ENCODE data around the gene PLCB1. TPM values are rescaled to one million over a fixed set of nuclear protein-coding genes. Genes with fewer than 3 reads are reported as not detected.
A peak's percentile ranks its signal among the peaks of the same experiment; 100 is the strongest.
"Not testable (repeated sequence)": the region's sequence is repeated elsewhere in the genome, so short reads cannot be mapped to it uniquely, and the experiment has no call there.

The PLCB1 gene
- total and polyA plus RNA-seq, 2 donors (not counting 3 experiments of a cell fraction or from before 2014, with no cell fraction given): 10.2 to 53.4 TPM

DNA sequence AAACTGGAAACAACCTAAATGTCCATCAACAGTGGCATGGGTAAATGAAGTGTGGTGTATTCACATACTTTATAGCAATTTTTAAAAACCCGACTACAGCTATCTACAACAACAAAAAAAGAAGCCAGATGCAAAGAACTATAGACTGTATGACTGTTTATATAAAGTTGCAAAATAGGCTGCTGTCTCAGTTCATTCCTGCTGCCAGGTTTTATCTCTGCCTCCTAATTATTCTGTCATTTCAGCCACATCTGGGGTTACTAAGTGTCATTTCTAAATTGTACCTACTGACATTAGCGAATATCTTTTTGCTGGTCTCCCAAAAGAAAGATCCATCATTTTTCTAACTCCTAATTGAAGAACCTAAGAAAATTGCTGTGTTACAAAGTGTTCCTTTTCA lies 719.9 kb downstream of the PLCB1 start:
- H3K9ac ChIP-seq (replicated peaks; ENCODE audit: extremely low read depth, insufficient read depth, low read length); BruUV-seq (replicated peaks); H3K27ac ChIP-seq (ENCODE audit: insufficient read depth, low read depth, low read length); H2AFZ ChIP-seq (ENCODE audit: low read depth, low read length); H3K9me3 ChIP-seq (replicated peaks; ENCODE audit: control insufficient read depth, insufficient read depth, low read length); H4K20me1 ChIP-seq (replicated peaks; ENCODE audit: control insufficient read depth, extremely low read depth, insufficient read depth, low read length); H3K9me1 ChIP-seq (replicated peaks; ENCODE audit: control insufficient read depth, extremely low read depth, insufficient read depth, low read length); H3K79me2 ChIP-seq (ENCODE audit: control insufficient read depth, insufficient read depth, low read length); dilution Hi-C loops (cut with MboI; ENCODE audit: extremely low pct_ligation_motif_present, low sequenced_read_pairs); POLR2A ChIA-PET; H3K4me2 ChIP-seq (ENCODE audit: insufficient read depth, low read length); FAIRE-seq; H3K4me3 ChIP-seq (replicated peaks in 1 of 3; ENCODE audit: insufficient read depth in 1 of 3, low read depth in 1 of 3, low read length in 3 of 3); H3K27me3 ChIP-seq (ENCODE audit: control insufficient read depth in 2 of 2, insufficient read depth in 2 of 2, low read length in 2 of 2); DNase-seq (ENCODE audit: low read depth, low spot score); H3K36me3 ChIP-seq (ENCODE audit: control insufficient read depth in 2 of 2, extremely low read depth in 1 of 2, insufficient read depth in 2 of 2, low read length in 2 of 2): not testable (repeated sequence)
- CTCF ChIA-PET: interaction anchor here (0.7 kb wide), 1 partner anchor 75 kb away, joined by 3 read pairs; no protein-coding TSS in a partner anchor
- intact Hi-C loops (cut with micrococcal nuclease): loop anchor here (5.0 to 10.0 kb wide), 2 partner anchors 215 to 323 kb away; partner anchors contain the start of gene PLCB4
- H3K4me1 ChIP-seq (ENCODE audit: control insufficient read depth, extremely low read depth, insufficient read depth, low read length): peaks cover 13% of the 10 kb centered on the region

DNA sequence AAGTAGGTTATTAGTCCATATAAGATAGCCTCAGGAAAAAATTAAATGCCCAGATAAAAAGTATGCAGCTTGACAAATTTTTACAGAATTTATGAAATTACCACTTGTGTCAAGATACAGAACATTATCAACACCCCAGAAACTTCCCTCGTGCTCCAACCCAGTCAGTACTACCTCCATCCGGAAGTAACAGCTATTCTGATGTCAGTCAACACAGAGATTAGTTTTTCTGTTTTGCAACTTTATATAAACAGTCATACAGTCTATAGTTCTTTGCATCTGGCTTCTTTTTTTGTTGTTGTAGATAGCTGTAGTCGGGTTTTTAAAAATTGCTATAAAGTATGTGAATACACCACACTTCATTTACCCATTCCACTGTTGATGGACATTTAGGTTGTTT lies 721.1 kb downstream of the PLCB1 start:
- H3K27ac ChIP-seq (ENCODE audit: insufficient read depth, low read depth, low read length); H3K9ac ChIP-seq (replicated peaks; ENCODE audit: extremely low read depth, insufficient read depth, low read length); H4K20me1 ChIP-seq (replicated peaks; ENCODE audit: control insufficient read depth, extremely low read depth, insufficient read depth, low read length); H3K9me3 ChIP-seq (replicated peaks; ENCODE audit: control insufficient read depth, insufficient read depth, low read length); dilution Hi-C loops (cut with MboI; ENCODE audit: extremely low pct_ligation_motif_present, low sequenced_read_pairs); H3K4me3 ChIP-seq (replicated peaks in 1 of 3; ENCODE audit: insufficient read depth in 1 of 3, low read depth in 1 of 3, low read length in 3 of 3); H3K9me1 ChIP-seq (replicated peaks; ENCODE audit: control insufficient read depth, extremely low read depth, insufficient read depth, low read length); DNase-seq (ENCODE audit: low read depth, low spot score); H3K4me2 ChIP-seq (ENCODE audit: insufficient read depth, low read length); H3K79me2 ChIP-seq (ENCODE audit: control insufficient read depth, insufficient read depth, low read length); BruUV-seq (replicated peaks); H3K36me3 ChIP-seq (ENCODE audit: control insufficient read depth in 2 of 2, extremely low read depth in 1 of 2, insufficient read depth in 2 of 2, low read length in 2 of 2); H3K27me3 ChIP-seq (ENCODE audit: control insufficient read depth in 2 of 2, insufficient read depth in 2 of 2, low read length in 2 of 2); POLR2A ChIA-PET; H2AFZ ChIP-seq (ENCODE audit: low read depth, low read length): not testable (repeated sequence)
- CTCF ChIA-PET: interaction anchor here (0.5 to 2.4 kb wide), 92 partner anchors 9 to 1047 kb away, joined by 3 to 45 read pairs (median 6); partner anchors contain the start of gene PLCB4
- peaks cover 13% of the 10 kb centered on the region for H3K4me1 ChIP-seq (ENCODE audit: control insufficient read depth, extremely low read depth, insufficient read depth, low read length)
- intact Hi-C loops (cut with micrococcal nuclease): loop anchor here (1.0 to 10.0 kb wide), 3 partner anchors 63 to 322 kb away; partner anchors contain the start of gene PLCB4
- FAIRE-seq: peak; percentile 35
